Neural progenitor cell (in vitro differentiated cells): ENCODE data around the gene HNRNPL.

Experiments used
- CTCF ChIP-seq: fragments of 200-600 bp; sonication (generic); IDR thresholded peaks from 2 replicates; pipeline ENCODE4 v1.5.1; 2017; ENCODE audit warnings: antibody characterized with exemption, mild to moderate bottlenecking
- EZH2 ChIP-seq: fragments of 200-600 bp; sonication (generic); IDR thresholded peaks from 2 replicates; pipeline ENCODE4 v1.6.1; 2017; ENCODE audit warnings: antibody characterized with exemption, mild to moderate bottlenecking, moderate library complexity
- EZH2phosphoT487 ChIP-seq: fragments of 200-600 bp; sonication (generic); IDR thresholded peaks from 2 replicates; pipeline ENCODE4 v1.6.1; 2017; ENCODE audit warnings: antibody characterized with exemption

GRCh38 chr19:38898788-38899446 lies 49.1 kb upstream of the HNRNPL start:
- TF ChIP-seq CTCF (no peak), EZH2 (no peak), EZH2phosphoT487 (no peak)
